Fibroblast of lung (primary cell): ENCODE data around the gene CRKL. TPM values are rescaled to one million over a fixed set of nuclear protein-coding genes. Genes with fewer than 3 reads are reported as not detected.

Experiments used
- DNase-seq, 2 donors: peaks; one replicate each; pipeline versions ENCODE4 v3.0.0 to v3.0.0-alpha.2; 2010; ENCODE audit warnings: low read depth in 2 of 2
- H2AFZ ChIP-seq: 2 replicates; pipeline ENCODE4 v1.5.1; 2012; ENCODE audit warnings: low read length, control low read depth, inconsistent platforms
- H3K27ac ChIP-seq: 2 replicates; pipeline ENCODE4 v1.5.1; 2011; ENCODE audit warnings: low read length, control low read depth; ENCODE audit not compliant: insufficient read depth
- H3K27me3 ChIP-seq: 2 replicates; pipeline ENCODE4 v1.5.1; 2011; ENCODE audit warnings: mild to moderate bottlenecking, low read length; ENCODE audit not compliant: control insufficient read depth, insufficient read depth
- H3K36me3 ChIP-seq: 2 replicates; pipeline ENCODE4 v1.5.1; 2011; ENCODE audit warnings: low read length; ENCODE audit not compliant: control insufficient read depth, insufficient read depth
- H3K4me1 ChIP-seq: 2 replicates; pipeline ENCODE4 v1.5.1; 2011; ENCODE audit warnings: low read length; ENCODE audit not compliant: control insufficient read depth, insufficient read depth; ENCODE audit errors: extremely low read depth
- H3K4me2 ChIP-seq: 2 replicates; pipeline ENCODE4 v1.5.1; 2011; ENCODE audit warnings: low read length, control low read depth; ENCODE audit not compliant: insufficient read depth; ENCODE audit errors: extremely low read depth
- H3K4me3 ChIP-seq, 4 experiments: fragments of 200-600 bp in 1 of 4; sonication (generic) in 1 of 4; replicated peaks in 1 of 4; 2 replicates each; pipeline ENCODE4 v1.5.1; 2011 to 2016; ENCODE audit warnings: low read length in 4 of 4, low read depth in 3 of 4, mild to moderate bottlenecking in 3 of 4, control low read depth in 2 of 4, inconsistent platforms in 1 of 4, mixed read lengths in 1 of 4; ENCODE audit not compliant: insufficient read depth in 1 of 4; ENCODE audit errors: control extremely low read depth in 1 of 4
- H3K79me2 ChIP-seq: 2 replicates; pipeline ENCODE4 v1.5.1; 2012; ENCODE audit warnings: mild to moderate bottlenecking, low read length, inconsistent platforms; ENCODE audit not compliant: control insufficient read depth, insufficient read depth
- H3K9ac ChIP-seq: 2 replicates; pipeline ENCODE4 v1.5.1; 2011; ENCODE audit warnings: mild to moderate bottlenecking, low read length, control low read depth; ENCODE audit not compliant: insufficient read depth
- H3K9me3 ChIP-seq: 2 replicates; pipeline ENCODE4 v1.5.1; 2012; ENCODE audit warnings: low read depth, low read length; ENCODE audit not compliant: control insufficient read depth, insufficient read depth
- H4K20me1 ChIP-seq: 2 replicates; pipeline ENCODE4 v1.5.1; 2011; ENCODE audit warnings: low read length; ENCODE audit not compliant: control insufficient read depth, insufficient read depth; ENCODE audit errors: extremely low read depth
- EZH2 ChIP-seq: IDR thresholded peaks from 2 replicates; pipeline ENCODE4 v1.5.1; 2012; ENCODE audit warnings: low read length, control low read depth, mild to moderate bottlenecking; ENCODE audit errors: missing control alignments
- polyA plus RNA-seq, 2 donors: library from polyadenylated mRNA; depleted of rRNA in 1 of 2; stranded (reverse) in 1 of 2; unstranded in 1 of 2; fragments of >200 nt; gene quantifications; 2 replicates each; pipeline ENCODE4 v1.2.1, GENCODE V29; 2011 to 2012; ENCODE audit warnings: missing spikeins in 1 of 2
- total RNA-seq: library from RNA; depleted of rRNA; stranded (reverse); fragments of >200 nt; gene quantifications from 2 replicates; pipeline ENCODE4 v1.2.1, GENCODE V29; 2014
- TF ChIP-seq, protein P1 (sequence below), 2 donors: IDR thresholded peaks in 1 of 2; conservative IDR thresholded peaks in 1 of 2; 1 replicate in 1 of 2; 2 replicates in 1 of 2; pipeline ENCODE4 v1.5.1; 2011 to 2012; ENCODE audit warnings: low read length in 2 of 2, control low read depth in 1 of 2, inconsistent platforms in 1 of 2, low read depth in 1 of 2, mild to moderate bottlenecking in 1 of 2

The CRKL gene
- total and polyA plus RNA-seq, 2 donors (not counting 1 experiment from before 2014, with no cell fraction given) = 23.8 to 45.1 TPM

DNA sequence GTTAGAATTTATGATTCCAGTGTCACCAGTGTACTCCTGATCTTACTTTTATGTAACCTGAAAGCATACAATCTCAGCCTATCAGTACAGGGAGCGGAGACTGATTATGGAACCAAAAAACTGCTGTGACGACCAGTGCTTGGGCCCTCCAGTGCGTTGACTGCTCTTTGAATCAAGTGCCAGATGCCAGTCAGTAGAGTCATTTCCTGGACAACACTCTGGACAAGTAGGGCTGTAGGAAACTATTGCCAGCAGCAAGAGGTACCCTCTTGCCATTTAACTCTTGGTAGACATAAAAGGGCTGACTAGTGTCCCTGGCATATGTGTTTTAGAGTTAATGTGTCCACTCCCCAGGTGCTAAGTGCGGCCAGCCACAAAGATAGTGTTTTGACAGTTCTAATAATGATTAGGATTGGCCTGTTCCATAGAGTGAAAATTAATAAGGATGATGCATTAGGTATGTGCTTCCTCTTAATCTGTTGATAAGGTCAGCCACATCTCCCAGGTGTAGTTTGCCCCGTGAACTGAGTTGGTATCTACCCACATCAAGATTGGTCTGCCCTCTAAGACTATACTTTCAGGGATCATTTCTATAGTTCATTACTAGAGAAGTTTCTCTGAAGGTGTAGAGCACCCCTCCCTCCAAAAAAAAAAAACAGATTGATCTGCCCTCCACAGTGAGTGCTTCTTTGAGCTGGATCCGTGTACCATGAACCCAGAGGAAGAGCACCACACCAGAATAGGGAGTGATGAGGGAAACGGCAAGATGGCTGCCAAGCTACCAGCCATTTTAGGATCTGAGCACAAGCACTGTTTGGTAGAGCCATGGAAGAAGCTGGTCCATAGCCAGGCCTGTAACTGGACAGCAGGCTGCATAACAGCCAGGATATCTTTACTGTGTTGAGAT, 29.1 kb downstream of the CRKL start:
- no peak overlapping the region for H2AFZ ChIP-seq
- no peak overlapping the region for H3K9ac ChIP-seq
- DNase-seq = peak in 1 of 2 donors; percentile 61
- peaks cover 6% of the 10 kb centered on the region for H3K4me1 ChIP-seq
- H3K27ac ChIP-seq = no peak overlapping the region
- H3K4me3 ChIP-seq = no peak overlapping the region
- no peak overlapping the region for H3K4me2 ChIP-seq
- TF ChIP-seq, protein P1, sequence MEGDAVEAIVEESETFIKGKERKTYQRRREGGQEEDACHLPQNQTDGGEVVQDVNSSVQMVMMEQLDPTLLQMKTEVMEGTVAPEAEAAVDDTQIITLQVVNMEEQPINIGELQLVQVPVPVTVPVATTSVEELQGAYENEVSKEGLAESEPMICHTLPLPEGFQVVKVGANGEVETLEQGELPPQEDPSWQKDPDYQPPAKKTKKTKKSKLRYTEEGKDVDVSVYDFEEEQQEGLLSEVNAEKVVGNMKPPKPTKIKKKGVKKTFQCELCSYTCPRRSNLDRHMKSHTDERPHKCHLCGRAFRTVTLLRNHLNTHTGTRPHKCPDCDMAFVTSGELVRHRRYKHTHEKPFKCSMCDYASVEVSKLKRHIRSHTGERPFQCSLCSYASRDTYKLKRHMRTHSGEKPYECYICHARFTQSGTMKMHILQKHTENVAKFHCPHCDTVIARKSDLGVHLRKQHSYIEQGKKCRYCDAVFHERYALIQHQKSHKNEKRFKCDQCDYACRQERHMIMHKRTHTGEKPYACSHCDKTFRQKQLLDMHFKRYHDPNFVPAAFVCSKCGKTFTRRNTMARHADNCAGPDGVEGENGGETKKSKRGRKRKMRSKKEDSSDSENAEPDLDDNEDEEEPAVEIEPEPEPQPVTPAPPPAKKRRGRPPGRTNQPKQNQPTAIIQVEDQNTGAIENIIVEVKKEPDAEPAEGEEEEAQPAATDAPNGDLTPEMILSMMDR (conservative IDR thresholded peaks at IDR 0.05 in 1 of 2, IDR thresholded peaks at IDR 0.05 in 1 of 2; ENCODE audit: low read depth in 1 of 2, low read length in 2 of 2) = no peak
- no peak for TF ChIP-seq EZH2
- H3K79me2 ChIP-seq = peaks cover 79% of the 10 kb centered on the region
- no peaks in the 10 kb centered on the region for H4K20me1 ChIP-seq
- H3K9me3 ChIP-seq = no peaks in the 10 kb centered on the region
- peaks cover 8% of the 10 kb centered on the region for H3K36me3 ChIP-seq
- H3K27me3 ChIP-seq = no peaks in the 10 kb centered on the region

DNA sequence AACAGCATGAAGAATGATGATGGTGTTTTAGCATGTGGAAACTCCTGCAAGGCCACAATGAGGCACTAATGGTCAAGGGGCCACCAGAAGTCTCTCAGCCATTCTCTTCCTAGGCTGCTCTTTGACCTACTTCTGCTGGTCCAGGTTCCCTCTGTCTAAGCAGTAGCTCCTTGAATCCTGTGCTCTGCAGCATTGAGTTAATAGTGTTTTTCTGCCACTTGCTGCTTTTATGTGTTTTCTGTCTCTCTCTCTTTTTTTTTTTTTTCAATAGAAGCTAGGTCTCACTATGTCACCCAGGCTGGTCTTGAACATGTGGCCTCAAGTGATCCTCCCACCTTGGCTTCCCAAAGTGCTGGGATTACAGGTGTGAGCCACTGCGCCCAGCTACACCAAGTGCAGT, 29.8 kb downstream of the CRKL start:
- TF ChIP-seq, protein P1 (conservative IDR thresholded peaks at IDR 0.05 in 1 of 2, IDR thresholded peaks at IDR 0.05 in 1 of 2; ENCODE audit: low read depth in 1 of 2, low read length in 2 of 2) = no peak
- TF ChIP-seq EZH2 = no peak
- peaks cover 10% of the 10 kb centered on the region for H3K36me3 ChIP-seq
- no peak overlapping the region for H3K4me2 ChIP-seq
- peaks cover 6% of the 10 kb centered on the region for H3K4me1 ChIP-seq
- H3K4me3 ChIP-seq = no peak overlapping the region
- H3K27ac ChIP-seq = no peak overlapping the region
- H4K20me1 ChIP-seq = no peaks in the 10 kb centered on the region
- H3K9me3 ChIP-seq = no peaks in the 10 kb centered on the region
- H3K9ac ChIP-seq = no peak overlapping the region
- H3K79me2 ChIP-seq = peaks cover 76% of the 10 kb centered on the region
- no peak overlapping the region for H2AFZ ChIP-seq
- no peak for DNase-seq
- no peaks in the 10 kb centered on the region for H3K27me3 ChIP-seq

DNA sequence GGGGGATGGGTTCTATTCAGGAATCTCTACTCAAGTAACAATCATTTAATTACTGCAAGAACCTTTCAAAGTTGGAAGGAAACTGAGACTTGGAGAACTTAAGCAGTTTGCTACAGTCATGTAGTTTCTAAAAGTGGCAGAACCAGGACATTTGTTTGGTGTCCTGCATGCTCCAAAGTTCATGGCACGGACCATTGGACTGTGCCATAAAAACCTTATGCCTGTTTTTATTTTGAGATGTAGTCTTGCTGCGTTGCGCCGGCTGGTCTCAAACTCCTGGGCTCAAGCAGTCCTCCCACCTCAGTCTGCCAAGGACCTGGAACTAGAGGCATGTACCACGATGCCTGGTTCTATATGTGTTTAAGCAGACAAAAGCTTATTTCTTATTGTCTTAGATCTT, 31.2 kb downstream of the CRKL start:
- Histone ChIP-seq H3K4me3 (no peak overlapping the region), H3K27ac (no peak overlapping the region), H3K4me1 (peaks cover 6% of the 10 kb centered on the region), H4K20me1 (no peaks in the 10 kb centered on the region), H3K4me2 (no peak overlapping the region), H3K9me3 (no peaks in the 10 kb centered on the region), H2AFZ (no peak overlapping the region), H3K79me2 (peaks cover 64% of the 10 kb centered on the region), H3K36me3 (peaks cover 13% of the 10 kb centered on the region), H3K9ac (no peak overlapping the region), H3K27me3 (no peaks in the 10 kb centered on the region)
- DNase-seq = no peak
- TF ChIP-seq EZH2 = no peak
- TF ChIP-seq, protein P1 (conservative IDR thresholded peaks at IDR 0.05 in 1 of 2, IDR thresholded peaks at IDR 0.05 in 1 of 2; ENCODE audit: low read depth in 1 of 2, low read length in 2 of 2) = no peak
